Measurements from ENCODE around the gene RYR3.

The RYR3 gene

GRCh38 chr15:33454996-33455395 is 144.2 kb downstream of the RYR3 start:
- no peak for DNase-seq

- no peak for DNase-seq
Measured at GRCh38 chr15:33458421-33458820, 147.7 kb downstream of the RYR3 start.

- no peak for DNase-seq
Measured at GRCh38 chr15:33460166-33460805, 149.5 kb downstream of the RYR3 start.

GRCh38 chr15:33461671-33462070 is 150.9 kb downstream of the RYR3 start:
- no peak for DNase-seq

- no peak for DNase-seq
Measured at GRCh38 chr15:33467146-33467815, 156.5 kb downstream of the RYR3 start.

GRCh38 chr15:33467816-33468163 is 157.0 kb downstream of the RYR3 start:
- DNase-seq = no peak

GRCh38 chr15:33468740-33469139 is 158.0 kb downstream of the RYR3 start:
- no peak for DNase-seq

- no peak for DNase-seq
Measured at GRCh38 chr15:33473005-33473404, 162.2 kb downstream of the RYR3 start.

- no peak for DNase-seq
Measured at GRCh38 chr15:33473714-33474113, 162.9 kb downstream of the RYR3 start.

- no peak for DNase-seq
Measured at GRCh38 chr15:33476076-33476475, 165.3 kb downstream of the RYR3 start.

GRCh38 chr15:33476908-33477307 is 166.1 kb downstream of the RYR3 start:
- no peak for DNase-seq

GRCh38 chr15:33489335-33489734 is 178.6 kb downstream of the RYR3 start:
- DNase-seq = no peak

- DNase-seq = no peak
Measured at GRCh38 chr15:33490703-33491102, 179.9 kb downstream of the RYR3 start.

GRCh38 chr15:33492434-33493052 is 181.8 kb downstream of the RYR3 start:
- DNase-seq = no peak

- DNase-seq = no peak
Measured at GRCh38 chr15:33494306-33494705, 183.5 kb downstream of the RYR3 start.

- no peak for DNase-seq
Measured at GRCh38 chr15:33500432-33501195, 189.8 kb downstream of the RYR3 start.

- no peak for DNase-seq
Measured at GRCh38 chr15:33503681-33504080, 192.9 kb downstream of the RYR3 start.

- DNase-seq = no peak
Measured at GRCh38 chr15:33506781-33507296, 196.1 kb downstream of the RYR3 start.

- DNase-seq = no peak
Measured at GRCh38 chr15:33508703-33509102, 197.9 kb downstream of the RYR3 start.

GRCh38 chr15:33515121-33515520 is 204.4 kb downstream of the RYR3 start:
- no peak for DNase-seq

GRCh38 chr15:33516563-33516962 is 205.8 kb downstream of the RYR3 start:
- no peak for DNase-seq

GRCh38 chr15:33517944-33518343 is 207.2 kb downstream of the RYR3 start:
- no peak for DNase-seq

GRCh38 chr15:33518421-33518820 is 207.7 kb downstream of the RYR3 start:
- DNase-seq = no peak

- DNase-seq = no peak
Measured at GRCh38 chr15:33524274-33524673, 213.5 kb downstream of the RYR3 start.

Measured in activated CD4-positive, CD25-positive, alpha-beta regulatory T cell treated with anti-CD3 and anti-CD28 coated beads, Interleukin-2, amount 50 U/mL, for 72 hours (primary cell).